ENCODE results near the gene SLC24A3.

DNA sequence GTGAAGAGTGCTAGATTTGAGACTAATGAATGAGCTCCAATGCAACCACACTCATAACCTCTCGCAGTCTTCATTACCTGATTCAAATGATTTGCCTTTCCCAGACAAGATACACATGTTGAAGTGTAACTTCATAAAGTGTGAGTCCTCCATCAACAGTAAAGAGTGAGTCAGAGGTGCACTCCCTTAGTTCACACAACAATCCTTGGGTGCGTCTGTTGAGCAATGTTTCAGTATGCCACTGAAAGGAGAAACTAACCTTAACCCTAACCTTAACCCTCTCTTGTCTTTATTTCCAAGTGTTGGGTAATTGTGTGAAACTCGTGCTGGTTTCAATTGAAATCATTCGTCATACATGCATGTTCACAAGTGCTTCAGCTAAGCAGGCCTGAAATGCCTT is 524.6 kb downstream of the SLC24A3 start:
- TF ChIP-seq, protein P1, sequence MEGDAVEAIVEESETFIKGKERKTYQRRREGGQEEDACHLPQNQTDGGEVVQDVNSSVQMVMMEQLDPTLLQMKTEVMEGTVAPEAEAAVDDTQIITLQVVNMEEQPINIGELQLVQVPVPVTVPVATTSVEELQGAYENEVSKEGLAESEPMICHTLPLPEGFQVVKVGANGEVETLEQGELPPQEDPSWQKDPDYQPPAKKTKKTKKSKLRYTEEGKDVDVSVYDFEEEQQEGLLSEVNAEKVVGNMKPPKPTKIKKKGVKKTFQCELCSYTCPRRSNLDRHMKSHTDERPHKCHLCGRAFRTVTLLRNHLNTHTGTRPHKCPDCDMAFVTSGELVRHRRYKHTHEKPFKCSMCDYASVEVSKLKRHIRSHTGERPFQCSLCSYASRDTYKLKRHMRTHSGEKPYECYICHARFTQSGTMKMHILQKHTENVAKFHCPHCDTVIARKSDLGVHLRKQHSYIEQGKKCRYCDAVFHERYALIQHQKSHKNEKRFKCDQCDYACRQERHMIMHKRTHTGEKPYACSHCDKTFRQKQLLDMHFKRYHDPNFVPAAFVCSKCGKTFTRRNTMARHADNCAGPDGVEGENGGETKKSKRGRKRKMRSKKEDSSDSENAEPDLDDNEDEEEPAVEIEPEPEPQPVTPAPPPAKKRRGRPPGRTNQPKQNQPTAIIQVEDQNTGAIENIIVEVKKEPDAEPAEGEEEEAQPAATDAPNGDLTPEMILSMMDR (IDR thresholded peaks at IDR 0.05): no peak
- TF ChIP-seq SIN3A (IDR thresholded peaks at IDR 0.05; ENCODE audit: borderline replicate concordance, insufficient read depth, low read depth, low read length) (no peak), POLR2AphosphoS5 (IDR thresholded peaks at IDR 0.05; ENCODE audit: low read depth, low read length) (no peak), TCF7L2 (IDR thresholded peaks at IDR 0.05; ENCODE audit: low read depth, low read length) (no peak)
- TF ChIP-seq, protein P2, sequence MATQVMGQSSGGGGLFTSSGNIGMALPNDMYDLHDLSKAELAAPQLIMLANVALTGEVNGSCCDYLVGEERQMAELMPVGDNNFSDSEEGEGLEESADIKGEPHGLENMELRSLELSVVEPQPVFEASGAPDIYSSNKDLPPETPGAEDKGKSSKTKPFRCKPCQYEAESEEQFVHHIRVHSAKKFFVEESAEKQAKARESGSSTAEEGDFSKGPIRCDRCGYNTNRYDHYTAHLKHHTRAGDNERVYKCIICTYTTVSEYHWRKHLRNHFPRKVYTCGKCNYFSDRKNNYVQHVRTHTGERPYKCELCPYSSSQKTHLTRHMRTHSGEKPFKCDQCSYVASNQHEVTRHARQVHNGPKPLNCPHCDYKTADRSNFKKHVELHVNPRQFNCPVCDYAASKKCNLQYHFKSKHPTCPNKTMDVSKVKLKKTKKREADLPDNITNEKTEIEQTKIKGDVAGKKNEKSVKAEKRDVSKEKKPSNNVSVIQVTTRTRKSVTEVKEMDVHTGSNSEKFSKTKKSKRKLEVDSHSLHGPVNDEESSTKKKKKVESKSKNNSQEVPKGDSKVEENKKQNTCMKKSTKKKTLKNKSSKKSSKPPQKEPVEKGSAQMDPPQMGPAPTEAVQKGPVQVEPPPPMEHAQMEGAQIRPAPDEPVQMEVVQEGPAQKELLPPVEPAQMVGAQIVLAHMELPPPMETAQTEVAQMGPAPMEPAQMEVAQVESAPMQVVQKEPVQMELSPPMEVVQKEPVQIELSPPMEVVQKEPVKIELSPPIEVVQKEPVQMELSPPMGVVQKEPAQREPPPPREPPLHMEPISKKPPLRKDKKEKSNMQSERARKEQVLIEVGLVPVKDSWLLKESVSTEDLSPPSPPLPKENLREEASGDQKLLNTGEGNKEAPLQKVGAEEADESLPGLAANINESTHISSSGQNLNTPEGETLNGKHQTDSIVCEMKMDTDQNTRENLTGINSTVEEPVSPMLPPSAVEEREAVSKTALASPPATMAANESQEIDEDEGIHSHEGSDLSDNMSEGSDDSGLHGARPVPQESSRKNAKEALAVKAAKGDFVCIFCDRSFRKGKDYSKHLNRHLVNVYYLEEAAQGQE (IDR thresholded peaks at IDR 0.05; ENCODE audit: insufficient read depth in 1 of 2, low read depth in 2 of 2, low read length in 1 of 2): no peak

Measured in Panc1 (cell line).